GM20000 (cell line): ENCODE results near the gene GTF2I.
"Not testable (repeated sequence)": the region's sequence is repeated elsewhere in the genome, so short reads cannot be mapped to it uniquely, and the experiment has no call there.

Experiments used
- DNase-seq: peaks from one replicate; pipeline ENCODE4 v3.0.0; 2012; ENCODE audit warnings: low spot score

GTF2I gene

DNA sequence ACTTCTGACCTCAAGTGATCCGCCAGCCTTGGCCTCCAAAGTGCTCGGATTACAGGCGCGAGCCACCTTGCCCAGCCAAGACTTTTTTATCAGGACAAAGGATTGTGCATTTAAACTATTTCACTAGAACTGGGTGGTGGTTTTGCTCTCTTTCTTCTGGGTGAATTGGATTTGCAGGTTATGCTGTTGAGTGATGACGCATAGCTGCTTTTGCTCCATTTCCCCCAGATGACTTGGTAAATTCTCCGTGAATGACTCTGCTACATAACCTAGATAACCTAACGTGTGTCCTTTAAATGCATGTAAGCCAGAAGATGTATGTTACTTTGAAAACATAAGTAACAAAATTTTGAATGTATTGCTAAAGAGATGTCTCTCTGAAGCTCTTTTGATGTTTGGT, 100.8 kb downstream of the GTF2I start:
- DNase-seq, result not testable (repeated sequence)

DNA sequence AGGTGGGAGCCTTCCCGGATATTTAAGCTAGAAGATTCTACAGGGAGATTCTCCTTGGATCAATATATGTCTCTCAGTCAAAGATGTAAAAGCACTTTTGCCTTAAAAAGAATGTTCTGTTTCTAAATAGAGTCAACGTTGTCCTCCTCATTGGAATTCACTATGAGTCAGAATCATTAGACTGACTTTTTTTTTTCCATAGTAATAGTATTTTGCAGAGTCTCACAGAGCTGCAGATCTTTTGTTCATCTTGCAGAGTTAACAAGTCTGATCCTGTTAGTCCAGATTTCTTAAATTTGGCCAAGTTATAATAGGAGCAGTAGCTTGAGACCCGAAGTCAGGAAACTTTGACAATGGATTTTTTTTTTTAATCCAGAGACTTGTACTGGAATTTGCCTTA, 101.5 kb downstream of the GTF2I start:
- not testable (repeated sequence) for DNase-seq

DNA sequence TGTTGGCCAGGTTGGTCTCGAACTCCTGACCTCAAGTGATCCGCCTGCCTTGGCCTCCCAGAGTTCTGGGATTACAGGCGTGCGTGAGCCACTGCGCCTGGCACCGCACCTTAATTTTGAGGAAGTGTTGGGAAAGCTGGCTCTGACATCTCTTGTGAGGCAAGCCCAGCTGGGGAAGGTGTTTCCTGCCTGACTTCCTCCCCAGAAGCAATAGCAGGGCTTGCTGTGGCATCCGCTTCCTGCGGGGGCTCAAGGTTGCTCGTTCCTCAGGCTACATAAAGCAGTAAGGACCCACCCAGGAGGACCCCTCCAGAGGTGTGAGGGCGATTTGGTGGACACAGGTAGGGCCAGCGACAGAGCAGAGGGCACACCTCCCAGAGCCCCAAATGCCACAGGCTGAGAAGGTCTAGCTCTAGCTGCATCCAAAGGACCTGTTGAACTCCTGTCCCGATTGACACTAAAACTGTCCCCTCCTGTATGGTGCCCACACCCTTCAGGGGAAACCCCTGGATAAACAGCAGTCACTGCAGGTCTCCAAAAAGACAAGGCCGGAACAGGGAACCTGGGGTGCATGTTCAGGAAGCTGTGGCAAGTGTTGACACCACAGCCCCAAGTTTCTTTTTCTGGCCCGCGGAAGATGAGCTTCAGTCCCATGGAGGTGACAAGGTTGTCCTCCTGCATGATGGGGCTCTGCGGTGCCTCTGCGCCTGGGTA, 107.8 kb downstream of the GTF2I start:
- not testable (repeated sequence) for DNase-seq

DNA sequence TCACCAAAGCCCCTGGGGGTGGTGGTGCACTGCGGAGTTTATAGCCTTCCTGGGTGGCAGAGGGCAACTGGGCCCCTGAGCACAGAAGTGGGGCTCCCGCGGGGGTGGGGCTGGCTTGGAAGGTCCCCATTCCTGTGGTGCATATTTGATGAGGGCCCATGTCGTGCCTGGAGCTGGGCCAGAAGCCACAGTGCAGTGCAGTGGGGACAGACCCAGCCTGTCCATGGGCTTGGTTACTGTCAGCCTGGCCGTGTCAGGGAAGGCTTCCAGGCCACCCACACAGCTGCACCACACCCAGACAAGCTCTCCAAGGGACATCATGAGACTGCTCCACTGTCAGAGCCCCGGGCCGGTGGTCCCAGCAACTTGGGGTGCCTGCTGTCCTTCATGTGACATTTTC, 109.0 kb downstream of the GTF2I start:
- not testable (repeated sequence) for DNase-seq

DNA sequence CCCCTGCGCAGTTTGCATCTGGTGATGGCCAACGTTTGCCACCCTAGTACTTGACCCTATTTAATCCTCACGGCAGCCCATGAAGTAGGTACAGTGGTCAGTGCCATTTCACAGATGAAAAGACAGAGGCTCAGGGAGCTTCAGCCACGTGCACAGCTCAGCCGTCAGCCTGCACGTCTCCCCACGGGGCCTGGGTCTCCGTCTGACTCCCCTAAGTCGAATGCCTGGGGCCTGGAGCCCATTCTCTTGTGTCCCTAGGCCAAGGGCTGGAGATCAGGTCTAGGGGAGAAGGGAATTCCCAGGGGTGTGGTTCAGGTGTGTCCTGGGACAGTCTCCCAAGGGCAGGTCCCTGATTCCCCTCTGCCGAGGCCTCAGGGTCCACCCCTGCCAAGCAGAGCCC, 109.5 kb downstream of the GTF2I start:
- DNase-seq, result not testable (repeated sequence)

DNA sequence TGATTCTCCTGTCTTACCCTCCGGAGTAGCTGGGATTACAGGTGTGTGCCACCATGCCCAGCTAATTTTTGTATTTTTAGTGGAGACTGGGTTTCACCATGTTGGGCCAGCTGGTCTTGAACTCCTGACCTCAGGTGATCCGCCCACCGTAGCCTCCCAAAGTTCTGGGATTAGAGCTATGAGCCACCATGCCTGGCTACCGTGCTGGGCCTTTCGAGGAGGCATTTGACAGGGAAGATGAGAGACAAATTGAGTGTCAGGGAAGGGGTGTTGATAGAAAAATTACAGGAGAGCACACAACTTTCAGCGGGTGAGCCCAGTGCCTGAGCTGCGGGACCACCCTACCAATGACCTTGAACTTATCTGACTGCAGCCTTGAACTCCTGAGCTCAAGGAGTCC, 112.5 kb downstream of the GTF2I start:
- not testable (repeated sequence) for DNase-seq

DNA sequence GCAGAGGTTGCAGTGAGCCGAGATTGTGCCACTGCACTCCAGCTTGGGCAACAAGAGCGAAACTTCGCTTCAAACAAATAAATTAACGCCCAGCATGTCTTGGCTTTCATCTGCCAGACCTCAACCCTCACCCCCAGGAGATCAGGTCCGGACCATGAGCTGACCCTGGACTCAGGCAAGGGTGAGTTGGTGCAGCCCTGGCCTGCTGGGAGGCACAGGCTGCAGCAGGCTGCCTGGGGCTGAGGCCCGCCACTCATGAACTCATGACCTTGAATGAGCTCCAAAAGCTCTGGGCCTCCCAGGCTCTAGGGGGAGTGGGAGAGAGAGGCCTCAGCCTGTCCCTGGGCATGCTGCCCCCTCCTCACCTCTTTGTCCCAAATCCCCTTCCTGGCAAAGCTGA, 114.6 kb downstream of the GTF2I start:
- DNase-seq, result not testable (repeated sequence)

DNA sequence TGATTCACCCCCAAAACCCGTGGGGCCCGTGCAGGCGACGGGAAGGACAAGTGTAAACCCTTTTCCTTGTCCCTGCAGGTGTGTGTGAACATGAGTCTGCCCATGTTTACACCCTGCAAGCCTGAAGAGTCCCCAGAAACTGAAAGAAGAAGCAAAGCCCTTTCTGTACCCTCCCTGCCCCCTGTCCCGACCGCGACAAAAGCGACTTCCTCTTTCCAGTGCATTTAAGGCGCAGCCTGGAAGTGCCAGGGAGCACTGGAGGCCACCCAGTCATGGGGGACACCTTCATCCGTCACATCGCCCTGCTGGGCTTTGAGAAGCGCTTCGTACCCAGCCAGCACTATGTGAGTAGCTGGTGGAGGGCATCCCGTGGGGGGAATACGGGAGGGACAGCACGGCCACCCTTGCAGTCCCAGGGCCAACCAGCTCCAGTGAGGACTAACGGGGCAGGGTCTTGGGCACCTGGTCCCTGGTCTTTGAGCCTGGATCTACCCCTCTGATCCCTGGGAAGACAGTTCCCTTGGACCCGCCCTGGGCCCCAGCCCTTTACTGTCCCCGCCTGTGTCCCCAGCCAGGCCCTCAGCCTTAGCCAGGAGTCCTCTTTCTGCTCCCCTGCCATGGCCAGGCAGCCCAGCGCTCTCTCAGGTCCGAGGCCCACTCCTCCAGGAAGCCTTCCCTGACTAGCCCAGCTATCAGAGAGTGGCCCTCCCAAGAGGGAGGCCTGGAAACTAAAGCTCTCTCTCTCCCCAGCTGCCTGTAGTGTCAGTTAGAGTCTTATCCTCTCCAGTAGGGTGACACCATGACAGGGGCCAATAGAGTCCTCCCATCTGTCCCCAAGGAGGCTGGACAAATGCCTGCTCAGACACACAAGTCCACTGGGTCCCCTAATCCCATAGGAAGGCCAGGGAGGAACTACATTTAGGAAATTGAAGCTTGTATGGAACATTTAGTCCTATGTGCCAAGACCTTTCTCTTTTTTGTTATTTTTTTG, 116.5 kb downstream of the GTF2I start, which contains the start of gene NCF1:
Gene NCF1 (plus strand): TSS at position 252 of the 991 bp plus-strand sequence. CDS start 21 bp downstream, at position 273.
- not testable (repeated sequence) for DNase-seq

DNA sequence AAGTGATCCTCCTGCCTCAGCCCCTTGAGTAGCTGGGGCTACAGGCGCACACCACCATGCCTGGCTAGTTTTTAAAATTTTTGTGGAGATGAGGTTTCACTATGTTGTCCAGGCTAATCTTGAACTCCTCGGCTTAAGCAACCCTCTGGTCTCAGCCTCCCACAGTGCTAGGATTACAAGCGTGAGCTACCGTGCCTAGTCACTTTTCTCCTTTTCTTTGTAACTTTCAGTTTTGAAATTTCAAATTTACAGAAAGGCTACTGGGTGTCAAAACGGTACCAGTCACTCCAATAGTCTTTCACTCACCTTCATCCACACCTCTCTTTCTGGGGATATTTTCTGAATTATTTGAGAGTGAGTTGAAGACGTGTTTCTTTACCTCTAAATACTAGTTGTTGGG, 117.6 kb downstream of the GTF2I start:
- not testable (repeated sequence) for DNase-seq

DNA sequence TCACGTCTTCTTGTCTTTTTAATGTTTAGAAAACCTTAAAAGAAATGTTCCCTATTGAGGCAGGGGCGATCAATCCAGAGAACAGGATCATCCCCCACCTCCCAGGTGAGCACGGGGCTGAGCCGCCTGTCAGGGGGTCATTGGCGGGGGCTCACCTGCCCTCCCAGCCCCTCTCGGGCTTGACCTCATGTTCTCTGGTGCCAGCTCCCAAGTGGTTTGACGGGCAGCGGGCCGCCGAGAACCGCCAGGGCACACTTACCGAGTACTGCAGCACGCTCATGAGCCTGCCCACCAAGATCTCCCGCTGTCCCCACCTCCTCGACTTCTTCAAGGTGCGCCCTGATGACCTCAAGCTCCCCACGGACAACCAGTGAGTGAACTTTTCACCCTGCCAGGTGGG, 121.5 kb downstream of the GTF2I start:
- not testable (repeated sequence) for DNase-seq

DNA sequence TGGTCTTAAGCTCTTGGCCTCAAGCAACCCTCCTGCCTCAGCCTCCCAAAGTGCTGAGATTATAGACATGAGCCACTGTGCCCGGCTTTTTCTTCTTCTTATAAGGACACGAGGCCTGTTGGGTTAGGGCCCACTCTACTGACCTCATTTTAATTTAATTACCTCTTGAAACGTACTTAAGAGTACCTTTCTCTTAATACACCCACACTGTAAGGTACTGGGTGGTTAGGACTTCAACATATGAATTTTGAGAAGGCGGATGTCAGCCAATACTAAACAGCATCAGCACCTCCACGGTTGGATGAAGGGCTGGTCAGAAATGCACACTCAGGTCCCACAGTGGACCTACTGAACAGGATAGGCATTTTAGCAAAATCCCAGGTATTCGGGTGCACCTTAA, 124.2 kb downstream of the GTF2I start:
- DNase-seq, result not testable (repeated sequence)

DNA sequence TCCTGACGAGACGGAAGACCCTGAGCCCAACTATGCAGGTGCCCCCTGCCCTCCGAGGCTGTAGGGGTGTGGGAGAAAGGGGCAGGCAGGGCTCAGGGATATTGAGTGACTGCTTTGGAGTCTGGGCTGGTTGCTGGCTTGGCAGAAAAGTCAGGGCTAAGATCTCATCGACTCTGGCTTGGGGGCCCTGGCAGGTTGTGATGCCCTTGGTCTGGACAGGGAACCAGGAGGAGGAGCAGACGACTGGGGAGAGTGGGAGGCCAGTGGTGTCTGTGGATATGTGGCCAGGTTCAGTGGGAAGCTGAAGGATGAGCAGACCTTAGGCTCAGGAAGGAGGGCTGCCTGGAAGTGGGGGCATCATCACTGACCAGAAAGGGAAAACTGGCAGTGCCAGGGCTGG, 126.1 kb downstream of the GTF2I start:
- DNase-seq, result not testable (repeated sequence)

DNA sequence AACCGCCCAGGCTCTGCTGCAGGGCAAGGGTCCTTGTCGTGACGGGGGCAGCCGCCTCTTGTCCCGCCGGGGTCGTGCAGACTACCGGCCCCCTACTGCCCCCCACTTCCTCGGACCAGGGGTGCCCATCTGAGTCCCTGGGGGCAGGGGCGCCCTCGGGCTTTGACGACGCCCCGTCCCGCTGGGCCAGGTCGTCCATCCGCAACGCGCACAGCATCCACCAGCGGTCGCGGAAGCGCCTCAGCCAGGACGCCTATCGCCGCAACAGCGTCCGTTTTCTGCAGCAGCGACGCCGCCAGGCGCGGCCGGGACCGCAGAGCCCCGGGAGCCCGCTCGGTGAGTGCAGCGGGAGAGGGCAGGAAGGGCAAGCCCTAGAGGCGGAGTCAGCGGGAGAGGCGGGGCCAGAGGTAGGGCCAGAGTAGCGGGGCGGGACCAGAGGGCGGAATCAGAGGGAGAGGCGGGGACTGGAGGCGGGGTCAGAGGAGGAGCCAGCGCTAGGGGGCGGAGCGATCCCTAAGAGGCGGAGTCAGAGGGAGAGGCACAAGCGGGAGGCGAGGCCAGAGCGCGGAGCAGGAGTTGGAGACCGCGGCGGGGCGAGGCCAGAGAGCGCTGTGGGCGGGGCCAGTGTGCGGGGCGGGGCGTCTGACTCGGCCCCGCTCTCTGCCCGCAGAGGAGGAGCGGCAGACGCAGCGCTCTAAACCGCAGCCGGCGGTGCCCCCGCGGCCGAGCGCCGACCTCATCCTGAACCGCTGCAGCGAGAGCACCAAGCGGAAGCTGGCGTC, 131.0 kb downstream of the GTF2I start:
- DNase-seq, result not testable (repeated sequence)

DNA sequence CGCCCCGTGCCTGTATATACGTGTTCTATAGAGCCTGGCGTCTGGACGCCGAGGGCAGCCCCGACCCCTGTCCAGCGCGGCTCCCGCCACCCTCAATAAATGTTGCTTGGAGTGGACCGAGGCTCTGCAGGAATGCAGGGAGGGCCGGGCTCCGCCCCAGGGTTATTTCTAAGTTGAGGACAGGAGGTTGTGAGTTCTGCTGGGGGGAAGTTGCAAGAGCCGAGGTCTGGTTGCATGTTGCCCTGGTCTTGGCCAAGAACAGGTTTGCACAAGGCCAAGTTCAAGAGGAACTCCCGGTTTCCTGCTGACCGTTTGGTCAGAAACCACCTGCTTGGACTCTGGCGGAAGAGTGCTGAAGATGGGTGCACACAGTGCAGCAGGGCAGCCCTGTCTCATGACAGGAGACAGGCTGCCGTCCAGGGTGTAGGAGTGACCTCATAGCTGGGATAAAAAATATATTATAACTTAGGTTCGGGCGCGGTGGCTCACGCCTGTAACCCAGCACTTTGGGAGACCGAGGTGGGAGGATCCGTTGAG, 131.8 kb downstream of the GTF2I start:
- DNase-seq, result not testable (repeated sequence)

DNA sequence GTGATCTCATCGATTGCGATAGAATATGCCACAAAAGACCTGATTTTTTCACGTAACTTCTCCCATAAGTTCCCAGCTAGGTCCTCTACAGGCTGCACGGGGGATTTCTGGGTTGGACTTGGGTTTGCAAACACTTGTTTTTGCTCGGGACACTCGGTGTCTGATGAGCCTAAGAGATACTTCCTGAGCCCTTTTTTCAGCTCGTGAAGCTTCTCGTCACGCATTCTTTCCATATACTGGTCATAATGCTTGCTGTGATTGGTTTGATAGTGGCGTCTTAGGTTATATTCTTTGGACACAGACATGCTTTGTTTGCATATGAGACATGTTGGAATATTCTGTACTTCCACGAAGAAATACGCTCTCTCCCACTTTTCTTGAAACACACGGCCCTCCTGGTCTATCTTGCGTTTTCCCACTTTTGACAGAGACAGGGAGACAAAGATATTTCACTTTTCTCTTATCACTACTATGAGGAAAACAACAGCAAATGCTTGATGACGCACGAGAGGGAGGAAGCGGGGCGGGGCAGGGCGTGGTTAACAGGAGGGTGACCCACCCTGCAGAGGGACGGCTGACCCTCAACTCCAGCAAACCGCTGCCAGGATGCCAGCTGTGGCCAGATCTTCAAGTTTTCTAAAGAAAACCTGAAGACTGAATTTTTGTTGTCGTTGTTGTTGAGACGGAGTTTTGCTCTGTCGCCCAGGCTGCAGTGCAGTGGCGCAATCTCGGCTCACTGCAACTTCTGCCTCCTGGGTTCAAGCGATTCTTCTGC, 140.5 kb downstream of the GTF2I start:
- not testable (repeated sequence) for DNase-seq

DNA sequence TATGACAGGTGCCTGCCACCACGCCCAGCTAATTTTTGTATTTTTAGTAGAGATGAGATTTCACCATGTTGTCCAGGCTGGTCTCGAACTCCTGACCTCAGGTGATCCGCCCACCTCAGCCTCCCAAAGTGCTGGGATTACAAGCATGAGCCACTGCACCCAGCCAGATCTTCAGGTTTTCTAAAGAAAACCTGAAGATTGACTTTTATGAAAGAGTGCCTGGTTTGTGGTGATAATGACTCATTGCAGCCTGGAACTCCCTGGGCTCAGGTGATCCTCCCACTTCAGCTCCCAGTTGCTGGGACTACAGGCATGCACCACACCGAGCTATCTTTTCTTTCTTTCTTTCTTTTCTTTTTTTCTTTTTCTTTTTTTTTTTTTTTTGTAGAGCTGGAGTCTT, 141.1 kb downstream of the GTF2I start:
- not testable (repeated sequence) for DNase-seq
